Hepatocyte (in vitro differentiated cells): ENCODE data around the gene OTULINL. TPM values are rescaled to one million over a fixed set of nuclear protein-coding genes. Genes with fewer than 3 reads are reported as not detected.

Experiments
- DNase-seq: peaks from one replicate; pipeline ENCODE4 v3.0.0-alpha.2; 2016; ENCODE audit warnings: low spot score
- H2AFZ ChIP-seq: fragments of 200-600 bp; sonication (generic); 2 replicates; pipeline ENCODE4 v1.6.0; 2016; ENCODE audit warnings: antibody characterized with exemption, mild to moderate bottlenecking
- H3K27ac ChIP-seq: fragments of 200-600 bp; sonication (generic); 2 replicates; pipeline ENCODE4 v1.5.1; 2016; ENCODE audit warnings: mild to moderate bottlenecking
- H3K27me3 ChIP-seq: fragments of 200-600 bp; sonication (generic); 2 replicates; pipeline ENCODE4 v1.6.1; 2016
- H3K36me3 ChIP-seq: fragments of 200-600 bp; sonication (generic); replicated peaks from 2 replicates; pipeline ENCODE4 v1.5.1; 2016; ENCODE audit warnings: low read depth; ENCODE audit not compliant: insufficient read depth
- H3K4me1 ChIP-seq: fragments of 200-600 bp; sonication (generic); 2 replicates; pipeline ENCODE4 v1.5.1; 2016; ENCODE audit warnings: mild to moderate bottlenecking, moderate library complexity; ENCODE audit not compliant: insufficient read depth
- H3K4me2 ChIP-seq: fragments of 200-600 bp; sonication (generic); 2 replicates; pipeline ENCODE4 v1.6.0; 2016
- H3K4me3 ChIP-seq: fragments of 200-600 bp; sonication (generic); 2 replicates; pipeline ENCODE4 v1.5.1; 2016; ENCODE audit warnings: mild to moderate bottlenecking
- H3K79me2 ChIP-seq: fragments of 200-600 bp; sonication (generic); 2 replicates; pipeline ENCODE4 v1.6.0; 2017; ENCODE audit warnings: mild to moderate bottlenecking
- H3K9me2 ChIP-seq: fragments of 200-600 bp; sonication (generic); replicated peaks from 2 replicates; pipeline ENCODE4 v1.6.0; 2017; ENCODE audit warnings: mild to moderate bottlenecking; ENCODE audit not compliant: insufficient read depth
- H3K9me3 ChIP-seq: fragments of 200-600 bp; sonication (generic); 2 replicates; pipeline ENCODE4 v1.5.1; 2016; ENCODE audit warnings: low read depth, mild to moderate bottlenecking
- H4K20me1 ChIP-seq: fragments of 200-600 bp; sonication (generic); 2 replicates; pipeline ENCODE4 v1.6.0; 2016; ENCODE audit warnings: mild to moderate bottlenecking; ENCODE audit not compliant: insufficient read depth, poor library complexity, severe bottlenecking
- CTCF ChIP-seq: fragments of 200-600 bp; sonication (generic); IDR thresholded peaks from 2 replicates; pipeline ENCODE4 v1.5.1; 2016; ENCODE audit warnings: antibody characterized with exemption, mild to moderate bottlenecking; ENCODE audit not compliant: poor library complexity
- EZH2 ChIP-seq: fragments of 200-600 bp; sonication (generic); IDR thresholded peaks from 2 replicates; pipeline ENCODE4 v1.6.1; 2016; ENCODE audit warnings: antibody characterized with exemption, mild to moderate bottlenecking, borderline replicate concordance
- EZH2phosphoT487 ChIP-seq: fragments of 200-600 bp; sonication (generic); IDR thresholded peaks from one replicate; pipeline ENCODE4 v1.6.1; 2018; ENCODE audit warnings: antibody characterized with exemption, mild to moderate bottlenecking, low read depth, moderate library complexity; ENCODE audit not compliant: unreplicated experiment, severe bottlenecking
- WGBS: methylation state at CpG from one replicate; pipeline ENCODE4 v1.1.6; 2016; ENCODE audit warnings: low lambda C conversion rate; ENCODE audit errors: missing lambda C conversion rate; 5-methylcytosine and 5-hydroxymethylcytosine counted together
- polyA plus RNA-seq: library from polyadenylated mRNA; unstranded; fragments of >200 nt; fragmentation: Nextera tagmentation; extraction: Ambion mirVana; gene quantifications from 2 replicates; pipeline ENCODE4 v1.2.1, GENCODE V29; 2016
- total RNA-seq: library from RNA; depleted of rRNA; stranded (reverse); fragments of >200 nt; gene quantifications from 2 replicates; pipeline ENCODE4 v1.2.3, GENCODE V29; 2014

The OTULINL gene
- total and polyA plus RNA-seq, 2 experiments from 2014 or later = 25.4 to 35.4 TPM

GRCh38 chr5:14572385-14572784 lies 9.2 kb upstream of the OTULINL start:
- H3K79me2 ChIP-seq = no peaks in the 10 kb centered on the region
- no peak for TF ChIP-seq CTCF
- no peak for TF ChIP-seq EZH2phosphoT487
- no peak for TF ChIP-seq EZH2
- H3K9me2 ChIP-seq = no peaks in the 10 kb centered on the region
- DNase-seq = no peak
- H3K27ac ChIP-seq = no peak overlapping the region
- no peaks in the 10 kb centered on the region for H3K27me3 ChIP-seq
- no peaks in the 10 kb centered on the region for H3K36me3 ChIP-seq
- no peak overlapping the region for H2AFZ ChIP-seq
- no peaks in the 10 kb centered on the region for H3K9me3 ChIP-seq
- no peak overlapping the region for H3K4me3 ChIP-seq
- H3K4me1 ChIP-seq = peaks cover 6% of the 10 kb centered on the region
- no peaks in the 10 kb centered on the region for H4K20me1 ChIP-seq
- no peak overlapping the region for H3K4me2 ChIP-seq

GRCh38 chr5:14572836-14573235 lies 8.8 kb upstream of the OTULINL start:
- Histone ChIP-seq H3K36me3 (no peaks in the 10 kb centered on the region), H3K4me3 (no peak overlapping the region), H3K4me1 (peaks cover 6% of the 10 kb centered on the region), H4K20me1 (no peaks in the 10 kb centered on the region), H3K9me3 (no peaks in the 10 kb centered on the region), H3K9me2 (no peaks in the 10 kb centered on the region), H3K27ac (no peak overlapping the region), H3K79me2 (no peaks in the 10 kb centered on the region), H2AFZ (no peak overlapping the region), H3K27me3 (no peaks in the 10 kb centered on the region), H3K4me2 (no peak overlapping the region)
- 93% methylated on average over 4 of the region's 4 CpGs for WGBS
- no peak for DNase-seq
- TF ChIP-seq EZH2phosphoT487 = no peak
- TF ChIP-seq CTCF = no peak
- no peak for TF ChIP-seq EZH2

- H2AFZ ChIP-seq = no peak overlapping the region
- no peak overlapping the region for H3K4me3 ChIP-seq
- no peaks in the 10 kb centered on the region for H3K27me3 ChIP-seq
- TF ChIP-seq EZH2phosphoT487 (no peak), CTCF (no peak), EZH2 (no peak)
- H4K20me1 ChIP-seq = no peaks in the 10 kb centered on the region
- H3K9me2 ChIP-seq = no peaks in the 10 kb centered on the region
- no peak overlapping the region for H3K4me2 ChIP-seq
- no peaks in the 10 kb centered on the region for H3K36me3 ChIP-seq
- H3K4me1 ChIP-seq = peaks cover 6% of the 10 kb centered on the region
- H3K9me3 ChIP-seq = no peaks in the 10 kb centered on the region
- 69% methylated on average over 3 of the region's 3 CpGs for WGBS
- no peak overlapping the region for H3K27ac ChIP-seq
- H3K79me2 ChIP-seq = no peaks in the 10 kb centered on the region
- no peak for DNase-seq
Measured at GRCh38 chr5:14574096-14574495, 7.5 kb upstream of the OTULINL start.

GRCh38 chr5:14574891-14575508 lies 6.6 kb upstream of the OTULINL start:
- WGBS = 95% methylated on average over 2 of the region's 2 CpGs
- no peak overlapping the region for H3K27ac ChIP-seq
- TF ChIP-seq EZH2 = no peak
- no peak for TF ChIP-seq EZH2phosphoT487
- no peak for TF ChIP-seq CTCF
- H4K20me1 ChIP-seq = no peaks in the 10 kb centered on the region
- peaks cover 6% of the 10 kb centered on the region for H3K4me1 ChIP-seq
- DNase-seq = no peak
- no peak overlapping the region for H3K4me3 ChIP-seq
- no peaks in the 10 kb centered on the region for H3K79me2 ChIP-seq
- H3K36me3 ChIP-seq = no peaks in the 10 kb centered on the region
- no peaks in the 10 kb centered on the region for H3K9me3 ChIP-seq
- no peaks in the 10 kb centered on the region for H3K9me2 ChIP-seq
- no peak overlapping the region for H2AFZ ChIP-seq
- no peak overlapping the region for H3K4me2 ChIP-seq
- no peaks in the 10 kb centered on the region for H3K27me3 ChIP-seq
